ENCODE results near the gene PLVAP. TPM values are rescaled to one million over a fixed set of nuclear protein-coding genes. Genes with fewer than 3 reads are reported as not detected.
A peak's percentile ranks its signal among the peaks of the same experiment; 100 is the strongest.

Gene PLVAP
- total and polyA plus RNA-seq, 9 of the 15 experiments (the other 6 are each of a cell fraction or from before 2014, with no cell fraction given): 0.09 to 0.84 (median 0.51) TPM; not detected in 4

GRCh38 chr19:17424743-17425365 is 47.7 kb upstream of the PLVAP start (continued):
- TF ChIP-seq FOXK2 (conservative IDR thresholded peaks at IDR 0.05 in 1 of 2, IDR thresholded peaks at IDR 0.05 in 1 of 2; ENCODE audit: low read depth in 2 of 2) (no peak), CC2D1A (IDR thresholded peaks at IDR 0.05) (no peak), HDAC6 (IDR thresholded peaks at IDR 0.05; ENCODE audit: low read depth, low read length) (no peak), DMBX1 (CRISPR knock-in tag; IDR thresholded peaks at IDR 0.05; ENCODE audit: borderline replicate concordance) (no peak), BACH1 (tag; IDR thresholded peaks at IDR 0.05) (no peak), ARNT (IDR thresholded peaks at IDR 0.05) (peak in 1 of 2 experiments; percentile 39; a peak in 1 of 4 replicates), BHLHE40 (IDR thresholded peaks at IDR 0.05; ENCODE audit: low read length) (no peak), ATF4 (CRISPR knock-in tag; IDR thresholded peaks at IDR 0.05) (no peak), HOMEZ (CRISPR knock-in tag; IDR thresholded peaks at IDR 0.05) (no peak), ZNF384 (IDR thresholded peaks at IDR 0.05; ENCODE audit: low read depth, low read length) (peak; percentile 61), ZBTB1 (CRISPR knock-in tag; IDR thresholded peaks at IDR 0.05; ENCODE audit: borderline replicate concordance, low read depth) (no peak), SRF (CRISPR knock-in tag; IDR thresholded peaks at IDR 0.05) (no peak), STAT5B (CRISPR knock-in tag; IDR thresholded peaks at IDR 0.05) (no peak), ZSCAN32 (CRISPR knock-in tag; IDR thresholded peaks at IDR 0.05) (no peak), LEF1 (IDR thresholded peaks at IDR 0.05) (no peak), NFIC (IDR thresholded peaks at IDR 0.05) (peak; percentile 92), E2F1 (CRISPR knock-in tag; IDR thresholded peaks at IDR 0.05) (no peak), ZC3H8 (IDR thresholded peaks at IDR 0.05) (no peak), TEAD4 (IDR thresholded peaks at IDR 0.05; ENCODE audit: low read length) (peak; percentile 59), TEAD4 (CRISPR knock-in tag; IDR thresholded peaks at IDR 0.05; ENCODE audit: borderline replicate concordance) (no peak), KLF6 (CRISPR knock-in tag; IDR thresholded peaks at IDR 0.05; ENCODE audit: borderline replicate concordance) (no peak)
- TF ChIP-seq, protein P1, sequence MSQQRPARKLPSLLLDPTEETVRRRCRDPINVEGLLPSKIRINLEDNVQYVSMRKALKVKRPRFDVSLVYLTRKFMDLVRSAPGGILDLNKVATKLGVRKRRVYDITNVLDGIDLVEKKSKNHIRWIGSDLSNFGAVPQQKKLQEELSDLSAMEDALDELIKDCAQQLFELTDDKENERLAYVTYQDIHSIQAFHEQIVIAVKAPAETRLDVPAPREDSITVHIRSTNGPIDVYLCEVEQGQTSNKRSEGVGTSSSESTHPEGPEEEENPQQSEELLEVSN (IDR thresholded peaks at IDR 0.05; ENCODE audit: borderline replicate concordance in 1 of 2, extremely low read depth in 1 of 2, insufficient read depth in 1 of 2, insufficient read length in 1 of 2, low read depth in 1 of 2, low read length in 1 of 2, poor library complexity in 1 of 2, severe bottlenecking in 1 of 2): no peak
- TF ChIP-seq, protein P2, sequence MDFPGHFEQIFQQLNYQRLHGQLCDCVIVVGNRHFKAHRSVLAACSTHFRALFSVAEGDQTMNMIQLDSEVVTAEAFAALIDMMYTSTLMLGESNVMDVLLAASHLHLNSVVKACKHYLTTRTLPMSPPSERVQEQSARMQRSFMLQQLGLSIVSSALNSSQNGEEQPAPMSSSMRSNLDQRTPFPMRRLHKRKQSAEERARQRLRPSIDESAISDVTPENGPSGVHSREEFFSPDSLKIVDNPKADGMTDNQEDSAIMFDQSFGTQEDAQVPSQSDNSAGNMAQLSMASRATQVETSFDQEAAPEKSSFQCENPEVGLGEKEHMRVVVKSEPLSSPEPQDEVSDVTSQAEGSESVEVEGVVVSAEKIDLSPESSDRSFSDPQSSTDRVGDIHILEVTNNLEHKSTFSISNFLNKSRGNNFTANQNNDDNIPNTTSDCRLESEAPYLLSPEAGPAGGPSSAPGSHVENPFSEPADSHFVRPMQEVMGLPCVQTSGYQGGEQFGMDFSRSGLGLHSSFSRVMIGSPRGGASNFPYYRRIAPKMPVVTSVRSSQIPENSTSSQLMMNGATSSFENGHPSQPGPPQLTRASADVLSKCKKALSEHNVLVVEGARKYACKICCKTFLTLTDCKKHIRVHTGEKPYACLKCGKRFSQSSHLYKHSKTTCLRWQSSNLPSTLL (IDR thresholded peaks at IDR 0.05): no peak

Data from K562 (cell line).